ENCODE data around the gene RNF148. TPM values are rescaled to one million over a fixed set of nuclear protein-coding genes. Genes with fewer than 3 reads are reported as not detected.

The RNF148 gene
- total and polyA plus RNA-seq, 9 of the 15 experiments (the other 6 are each of a cell fraction or from before 2014, with no cell fraction given), result not detected

GRCh38 chr7:122684504-122684903, 18.2 kb downstream of the RNF148 start:
- Histone ChIP-seq H3K9ac (ENCODE audit: insufficient read depth in 1 of 2, low read depth in 2 of 2, low read length in 2 of 2) (no peak overlapping the region), H3K27me3 (ENCODE audit: control insufficient read depth in 2 of 2, insufficient read depth in 2 of 2, low read length in 2 of 2) (no peaks in the 10 kb centered on the region), H3K4me2 (ENCODE audit: insufficient read depth, low read length) (no peak overlapping the region), H3K4me1 (replicated peaks in 1 of 2; ENCODE audit: control insufficient read depth in 2 of 2, insufficient read depth in 2 of 2, low read length in 2 of 2) (no peaks in the 10 kb centered on the region), H2AFZ (ENCODE audit: low read depth, low read length) (no peak overlapping the region), H3K4me3 (no peak overlapping the region), H3K27ac (ENCODE audit: extremely low read depth, low read depth, low read length) (no peak overlapping the region), H3K9me1 (ENCODE audit: control insufficient read depth, insufficient read depth, low read length) (no peaks in the 10 kb centered on the region), H3K36me3 (ENCODE audit: control insufficient read depth, insufficient read depth, low read length) (no peaks in the 10 kb centered on the region), H3K9me3 (replicated peaks; ENCODE audit: control insufficient read depth, insufficient read depth, low read depth, low read length) (no peaks in the 10 kb centered on the region), H4K20me1 (replicated peaks; ENCODE audit: control insufficient read depth, insufficient read depth, low read length) (no peaks in the 10 kb centered on the region), H3K79me2 (ENCODE audit: control insufficient read depth, insufficient read depth, low read length) (no peaks in the 10 kb centered on the region)
- in situ Hi-C loops (cut with MboI) (no loop called here), intact Hi-C loops (cut with micrococcal nuclease) (no loop called here)
- ATAC-seq (no peak), DNase-seq (ENCODE audit: extremely low read depth in 1 of 4, low spot score in 3 of 4) (no peak), FAIRE-seq (no peak)
- POLR2A ChIA-PET, result no interaction called here
- 0% methylated on average over 2 of the region's 2 CpGs for WGBS (ENCODE audit: insufficient coverage, low coverage, missing lambda C conversion rate)
- TF ChIP-seq ZNF436 (CRISPR knock-in tag; IDR thresholded peaks at IDR 0.05) (no peak), ZBTB33 (CRISPR knock-in tag; IDR thresholded peaks at IDR 0.05) (no peak)
- CTCF ChIA-PET (ENCODE audit: low intra/inter-chr PET ratio), result no interaction called here
- no TSS peak for BruUV-seq (replicated peaks)

- no peaks in the 10 kb centered on the region for H3K9me3 ChIP-seq (replicated peaks; ENCODE audit: control insufficient read depth, insufficient read depth, low read depth, low read length)
- intact Hi-C loops (cut with micrococcal nuclease) (no loop called here), in situ Hi-C loops (cut with MboI) (no loop called here)
- ATAC-seq (no peak), FAIRE-seq (no peak), DNase-seq (ENCODE audit: extremely low read depth in 1 of 4, low spot score in 3 of 4) (no peak)
- H3K4me3 ChIP-seq, result no peak overlapping the region
- H3K4me2 ChIP-seq (ENCODE audit: insufficient read depth, low read length), result no peak overlapping the region
- 0% methylated on average over 8 of the region's 8 CpGs for WGBS (ENCODE audit: insufficient coverage, low coverage, missing lambda C conversion rate)
- H3K4me1 ChIP-seq (replicated peaks in 1 of 2; ENCODE audit: control insufficient read depth in 2 of 2, insufficient read depth in 2 of 2, low read length in 2 of 2), result no peaks in the 10 kb centered on the region
- no peaks in the 10 kb centered on the region for H3K36me3 ChIP-seq (ENCODE audit: control insufficient read depth, insufficient read depth, low read length)
- H2AFZ ChIP-seq (ENCODE audit: low read depth, low read length), result no peak overlapping the region
- no peaks in the 10 kb centered on the region for H3K27me3 ChIP-seq (ENCODE audit: control insufficient read depth in 2 of 2, insufficient read depth in 2 of 2, low read length in 2 of 2)
- ChIA-PET CTCF (ENCODE audit: low intra/inter-chr PET ratio) (no interaction called here), POLR2A (no interaction called here)
- TF ChIP-seq EHMT2 (IDR thresholded peaks at IDR 0.05) (no peak), ELF1 (tag; IDR thresholded peaks at IDR 0.05) (no peak), ATF2 (CRISPR knock-in tag; IDR thresholded peaks at IDR 0.05) (no peak), SOX6 (IDR thresholded peaks at IDR 0.05) (no peak), ZNF212 (CRISPR knock-in tag; IDR thresholded peaks at IDR 0.05) (no peak), CCAR2 (IDR thresholded peaks at IDR 0.05; ENCODE audit: low read depth, low read length) (no peak), POLR2G (IDR thresholded peaks at IDR 0.05; ENCODE audit: low read depth, low read length) (no peak), RBBP5 (IDR thresholded peaks at IDR 0.05; ENCODE audit: borderline replicate concordance, insufficient read depth, low read length, poor library complexity, severe bottlenecking) (no peak)
- H3K9ac ChIP-seq (ENCODE audit: insufficient read depth in 1 of 2, low read depth in 2 of 2, low read length in 2 of 2), result no peak overlapping the region
- no TSS peak for BruUV-seq (replicated peaks)
- no peaks in the 10 kb centered on the region for H3K79me2 ChIP-seq (ENCODE audit: control insufficient read depth, insufficient read depth, low read length)
- H4K20me1 ChIP-seq (replicated peaks; ENCODE audit: control insufficient read depth, insufficient read depth, low read length), result no peaks in the 10 kb centered on the region
- no peaks in the 10 kb centered on the region for H3K9me1 ChIP-seq (ENCODE audit: control insufficient read depth, insufficient read depth, low read length)
- H3K27ac ChIP-seq (ENCODE audit: extremely low read depth, low read depth, low read length), result no peak overlapping the region
Measured at GRCh38 chr7:122682815-122683550, 19.7 kb downstream of the RNF148 start.
